Pericardium fibroblast (primary cell): ENCODE results near the gene SLC5A6. TPM values are rescaled to one million over a fixed set of nuclear protein-coding genes. Genes with fewer than 3 reads are reported as not detected.

Experiments used
- total RNA-seq: library from RNA; depleted of rRNA; stranded (reverse); fragments of >200 nt; gene quantifications from 2 replicates; pipeline ENCODE4 v1.2.3, GENCODE V29; 2015

Gene SLC5A6
- total RNA-seq = 15.8 and 19.3 TPM in 2 replicates

GRCh38 chr2:27211943-27212625 is at the start of gene SLC5A6, which contains the start of gene ATRAID:
Gene SLC5A6, minus strand, starts transcription at chr2:27212268. Its CDS starts 4,618 bp downstream, at chr2:27207650.
Gene ATRAID, plus strand, starts transcription at chr2:27212041. Its CDS starts 328 bp downstream, at chr2:27212369.

DNA sequence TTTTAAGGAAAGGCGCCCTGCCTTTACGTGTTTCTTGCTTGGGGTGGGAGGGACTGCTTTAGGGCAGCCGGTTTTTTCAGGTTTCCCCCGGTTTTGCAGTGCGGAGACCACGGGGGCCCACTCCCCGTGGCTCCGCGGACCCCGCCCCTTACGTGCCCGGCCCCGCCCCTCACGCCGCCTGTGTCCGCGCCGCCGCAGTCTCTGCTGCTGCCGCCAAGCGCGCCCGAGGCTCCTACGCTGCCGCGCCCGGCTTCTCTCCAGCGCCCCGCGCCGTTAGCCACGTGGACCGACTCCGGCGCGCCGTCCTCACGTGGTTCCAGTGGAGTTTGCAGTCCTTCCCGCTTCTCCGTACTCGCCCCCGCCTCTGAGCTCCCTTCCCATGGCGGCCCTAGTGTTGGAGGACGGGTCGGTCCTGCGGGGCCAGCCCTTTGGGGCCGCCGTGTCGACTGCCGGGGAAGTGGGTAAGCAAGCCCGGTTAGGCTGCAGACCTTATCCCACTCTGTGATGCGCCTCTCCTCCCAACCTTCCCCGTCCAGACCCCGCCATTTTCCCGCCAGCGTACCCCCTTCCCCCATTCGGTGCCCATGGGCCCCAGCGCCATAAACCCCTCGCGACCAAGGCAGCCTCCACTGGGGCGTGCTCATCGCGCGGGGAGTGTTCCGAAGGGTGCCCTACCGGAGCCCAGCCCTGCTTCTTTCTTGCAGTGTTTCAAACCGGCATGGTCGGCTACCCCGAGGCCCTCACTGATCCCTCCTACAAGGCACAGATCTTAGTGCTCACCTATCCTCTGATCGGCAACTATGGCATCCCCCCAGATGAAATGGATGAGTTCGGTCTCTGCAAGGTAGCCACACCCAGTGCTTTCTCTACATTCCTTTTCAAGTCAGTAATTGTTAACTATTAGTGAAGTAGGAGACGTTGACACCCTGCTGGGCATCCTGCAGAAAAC is 5.4 kb upstream of the SLC5A6 start, which contains the start of gene CAD:
TSS of gene CAD (plus strand) at position 197 of the 949 bp plus-strand sequence. CDS start at position 380, 183 bp downstream.

Other genes starting within 250 kb of the SLC5A6 start
- gene MAPRE3, start 241.6 kb downstream of the SLC5A6 start, total RNA-seq = 2.6 and 3.2 TPM in 2 replicates
- gene TMEM214, start 179.3 kb downstream of the SLC5A6 start, total RNA-seq = 36.8 and 38.7 TPM in 2 replicates
- 11.9 and 16.3 TPM in 2 replicates for gene AGBL5, start 160.6 kb downstream of the SLC5A6 start, total RNA-seq
- 432 and 658 TPM in 2 replicates for gene OST4, start 140.6 kb downstream of the SLC5A6 start, total RNA-seq
- 242 and 312 TPM in 2 replicates for gene EMILIN1, start 133.7 kb downstream of the SLC5A6 start, total RNA-seq
- 0.12 TPM in 1 of 2 replicates, not detected in the other for gene KHK, start 125.5 kb downstream of the SLC5A6 start, total RNA-seq
- 9.0 and 10.2 TPM in 2 replicates for gene CGREF1, start 93.1 kb downstream of the SLC5A6 start, total RNA-seq
- not detected in 2 replicates for gene ABHD1, start 88.5 kb downstream of the SLC5A6 start, total RNA-seq
- gene PREB, start 77.6 kb downstream of the SLC5A6 start, total RNA-seq = 40.9 and 59.7 TPM in 2 replicates
- gene PRR30, start 72.9 kb downstream of the SLC5A6 start, total RNA-seq = not detected in 2 replicates
- 0.09 TPM in 1 of 2 replicates, not detected in the other for gene TCF23, start 63.3 kb downstream of the SLC5A6 start, total RNA-seq
- 170 and 171 TPM in 2 replicates for gene ATRAID, start 227 bp downstream of the SLC5A6 start, total RNA-seq
- gene CAD, start 5.1 kb upstream of the SLC5A6 start, total RNA-seq = 31.2 and 41.0 TPM in 2 replicates
- not detected in 2 replicates for gene SLC30A3, start 50.8 kb upstream of the SLC5A6 start, total RNA-seq
- gene DNAJC5G, start 63.2 kb upstream of the SLC5A6 start, total RNA-seq = not detected in 2 replicates
- not detected in 2 replicates for gene TRIM54, start 70.2 kb upstream of the SLC5A6 start, total RNA-seq
- gene UCN, start 96.2 kb upstream of the SLC5A6 start, total RNA-seq = 0.35 and 2.0 TPM in 2 replicates
- gene MPV17, start 110.8 kb upstream of the SLC5A6 start, total RNA-seq = 93.4 and 101 TPM in 2 replicates
- 24.5 and 24.8 TPM in 2 replicates for gene GTF3C2, start 144.5 kb upstream of the SLC5A6 start, total RNA-seq
- gene EIF2B4, start 158.1 kb upstream of the SLC5A6 start, total RNA-seq = 27.5 and 28.7 TPM in 2 replicates
- gene SNX17, start 158.3 kb upstream of the SLC5A6 start, total RNA-seq = 134 and 146 TPM in 2 replicates
- gene ZNF513, start 168.5 kb upstream of the SLC5A6 start, total RNA-seq = 3.9 and 9.0 TPM in 2 replicates
- 49.5 and 66.2 TPM in 2 replicates for gene PPM1G, start 197.3 kb upstream of the SLC5A6 start, total RNA-seq
- gene NRBP1, start 216.4 kb upstream of the SLC5A6 start, total RNA-seq = 79.3 and 91.0 TPM in 2 replicates
- 5.2 TPM in 1 of 2 replicates, not detected in the other for gene KRTCAP3, start 230.1 kb upstream of the SLC5A6 start, total RNA-seq